HCT116 (cell line): Measurements from ENCODE around the gene ZBED2. TPM values are rescaled to one million over a fixed set of nuclear protein-coding genes. Genes with fewer than 3 reads are reported as not detected.
"Not testable (repeated sequence)": the region's sequence is repeated elsewhere in the genome, so short reads cannot be mapped to it uniquely, and the experiment has no call there.

Source experiments
- ATAC-seq: fragments of 200-7000 bp; cut with Tn5 transposase; 2 replicates; pipeline ENCODE4 v1.9.1; 2020; ENCODE audit warnings: mild to moderate bottlenecking, moderate library complexity
- BruUV-seq: library from RNA; stranded (reverse); fragments of 400-500 nt; replicated peaks from 2 replicates; lab custom pipeline; 2021; lab: Mats Ljungman, UMichigan
- CTCF ChIA-PET: fragments of 300-600 bp; sonication (Branson Sonifier 250); formaldehyde crosslinking; loops from one replicate; lab custom pipeline; 2021; ENCODE audit warnings: antibody characterized with exemption; lab: Charles Lee
- POLR2A ChIA-PET: fragments of 300-600, 350-600 bp; sonication (Branson Sonifier 250); formaldehyde crosslinking; loops from one replicate; lab custom pipeline; 2021; ENCODE audit warnings: antibody characterized with exemption; lab: Charles Lee
- RAD21 ChIA-PET, 2 experiments: fragments of 300-600 bp; sonication (Branson Sonifier 250); formaldehyde crosslinking; loops; one replicate each; lab custom pipeline; 2023; ENCODE audit warnings: low total read pairs in 2 of 2; ENCODE audit not compliant: uncharacterized antibody in 2 of 2, unreplicated experiment in 2 of 2, low non-redundant PET in 1 of 2; lab: Charles Lee
- DNase-seq: peaks from one replicate; pipeline ENCODE4 v3.0.0-alpha.2; 2010; ENCODE audit warnings: low read depth, low spot score
- H2AFZ ChIP-seq: fragments of 200-600 bp; shearing (Covaris generic), sonication (generic); 2 replicates; pipeline ENCODE4 v1.6.1; 2017; ENCODE audit warnings: low read depth, mixed run types, mixed read lengths, antibody characterized with exemption, low read length; ENCODE audit not compliant: poor library complexity, severe bottlenecking
- H3K27ac ChIP-seq: 2 replicates; pipeline ENCODE4 v1.5.1; 2012; ENCODE audit warnings: low read depth, low read length
- H3K27me3 ChIP-seq: fragments of 200-600 bp; sonication (generic); 2 replicates; pipeline ENCODE4 v1.6.1; 2016; ENCODE audit warnings: mixed run types, low read length, mixed read lengths; ENCODE audit not compliant: insufficient read depth
- H3K36me3 ChIP-seq, 2 experiments: fragments of 200-500 bp in 1 of 2; fragments of 200-600 bp in 1 of 2; sonication (Bioruptor generic) in 1 of 2; sonication (generic) in 1 of 2; 2 replicates each; pipeline versions ENCODE4 v1.5.1 to v1.6.1; 2014 to 2016; ENCODE audit warnings: low read length in 2 of 2, inconsistent platforms in 1 of 2, mixed read lengths in 1 of 2, mixed run types in 1 of 2; ENCODE audit not compliant: insufficient read depth in 2 of 2, control insufficient read depth in 1 of 2
- H3K4me1 ChIP-seq, 2 experiments: fragments of 200-600 bp in 1 of 2; sonication (generic) in 1 of 2; 2 replicates each; pipeline versions ENCODE4 v1.5.1 to v1.6.1; 2012 to 2017; ENCODE audit warnings: low read length in 2 of 2, inconsistent platforms in 1 of 2, mild to moderate bottlenecking in 1 of 2, mixed read lengths in 1 of 2, mixed run types in 1 of 2, moderate library complexity in 1 of 2; ENCODE audit not compliant: insufficient read depth in 2 of 2, control insufficient read depth in 1 of 2
- H3K4me2 ChIP-seq: fragments of 200-600 bp; sonication (generic); 2 replicates; pipeline ENCODE4 v1.6.1; 2017; ENCODE audit warnings: mixed run types, low read length, mixed read lengths
- H3K4me3 ChIP-seq, 2 experiments: fragments of 200-600 bp in 1 of 2; sonication (generic) in 1 of 2; replicated peaks in 1 of 2; 2 replicates each; pipeline ENCODE4 v1.5.1; 2011 to 2016; ENCODE audit warnings: low read length in 2 of 2, control low read depth in 1 of 2, low read depth in 1 of 2, mild to moderate bottlenecking in 1 of 2, mixed read lengths in 1 of 2, mixed run types in 1 of 2
- H3K79me2 ChIP-seq: fragments of 200-600 bp; sonication (generic); 2 replicates; pipeline ENCODE4 v1.6.1; 2017; ENCODE audit warnings: mild to moderate bottlenecking, mixed run types, low read length, moderate library complexity, mixed read lengths; ENCODE audit not compliant: insufficient read depth
- H3K9ac ChIP-seq: fragments of 200-600 bp; sonication (generic); 2 replicates; pipeline ENCODE4 v1.6.1; 2016; ENCODE audit warnings: low read length, mixed read lengths
- H3K9me2 ChIP-seq: fragments of 200-600 bp; sonication (generic), shearing (Covaris generic); 2 replicates; pipeline ENCODE4 v1.6.1; 2017; ENCODE audit warnings: mixed run types, mild to moderate bottlenecking, moderate library complexity; ENCODE audit not compliant: insufficient read depth
- H3K9me3 ChIP-seq, 2 experiments: fragments of 200-500 bp in 1 of 2; fragments of 200-600 bp in 1 of 2; sonication (Bioruptor generic) in 1 of 2; sonication (generic) in 1 of 2; 2 replicates each; pipeline ENCODE4 v1.6.1; 2014 to 2017; ENCODE audit warnings: low read length in 2 of 2, mixed read lengths in 2 of 2, inconsistent platforms in 1 of 2, low read depth in 1 of 2, mild to moderate bottlenecking in 1 of 2, mixed run types in 1 of 2, moderate library complexity in 1 of 2; ENCODE audit not compliant: control insufficient read depth in 1 of 2, insufficient read depth in 1 of 2
- H4K20me1 ChIP-seq: fragments of 200-600 bp; sonication (generic), shearing (Covaris generic); 2 replicates; pipeline ENCODE4 v1.6.1; 2017; ENCODE audit warnings: mixed run types, mild to moderate bottlenecking, moderate library complexity; ENCODE audit not compliant: insufficient read depth
- ATF3 ChIP-seq: IDR thresholded peaks from 2 replicates; pipeline ENCODE4 v1.6.1; 2012
- CEBPB ChIP-seq: IDR thresholded peaks from 2 replicates; pipeline ENCODE4 v1.6.1; 2012; ENCODE audit warnings: low read depth
- RAD21 ChIP-seq: IDR thresholded peaks from 2 replicates; pipeline ENCODE4 v1.6.1; 2012; ENCODE audit warnings: low read depth, mild to moderate bottlenecking
- REST ChIP-seq: IDR thresholded peaks from 2 replicates; pipeline ENCODE4 v1.6.1; 2012; ENCODE audit warnings: low read depth
- ZBTB33 ChIP-seq: IDR thresholded peaks from 2 replicates; pipeline ENCODE4 v1.6.1; 2011; ENCODE audit warnings: mild to moderate bottlenecking, low read length, moderate library complexity; ENCODE audit not compliant: insufficient replicate concordance; ENCODE audit errors: extremely low read depth
- intact Hi-C: fragments of 100-400 bp; cut with micrococcal nuclease; formaldehyde crosslinking; loops from 2 replicates; pipeline ENCODE4 v1.10.0; 2022
- total RNA-seq: library from RNA; stranded (reverse); gene quantifications from one replicate; pipeline ENCODE4 v1.2.1, GENCODE V29; 2021; ENCODE audit not compliant: unreplicated experiment

ZBED2 gene
- total RNA-seq, 1 experiment from 2014 or later = 16.1 TPM

- Histone ChIP-seq H2AFZ (peak overlapping the region; percentile 72), H3K79me2 (no peaks in the 10 kb centered on the region), H3K9me3 (no peaks in the 10 kb centered on the region), H3K9me2 (no peaks in the 10 kb centered on the region), H3K27me3 (no peaks in the 10 kb centered on the region)
- no TSS peak for BruUV-seq
- no peak for DNase-seq
- no peak for ATAC-seq
- RAD21 ChIA-PET = no interaction called here
- TF ChIP-seq ZBTB33 (no peak), ATF3 (no peak), CEBPB (no peak), REST (no peak), RAD21 (no peak)
- TF ChIP-seq, all 23 proteins: peak for 0
- Histone ChIP-seq H3K4me1 (no peaks in the 10 kb centered on the region), H4K20me1 (no peaks in the 10 kb centered on the region), H3K36me3 (no peaks in the 10 kb centered on the region), H3K9ac (no peak overlapping the region), H3K27ac (no peak overlapping the region), H3K4me2 (no peak overlapping the region), H3K4me3 (no peak overlapping the region)
- intact Hi-C loops = no loop called here
- POLR2A ChIA-PET = no interaction called here
- CTCF ChIA-PET = no interaction called here
Measured at GRCh38 chr3:111635403-111635802, 40.3 kb upstream of the ZBED2 start.

- H3K4me3 ChIP-seq, H4K20me1 ChIP-seq, H3K9me2 ChIP-seq, RAD21 ChIA-PET, H3K27me3 ChIP-seq, H3K79me2 ChIP-seq, H3K36me3 ChIP-seq, DNase-seq, intact Hi-C loops, H3K9me3 ChIP-seq, H3K9ac ChIP-seq, POLR2A ChIA-PET, BruUV-seq, ATAC-seq, CTCF ChIA-PET, H2AFZ ChIP-seq, H3K27ac ChIP-seq, H3K4me1 ChIP-seq, H3K4me2 ChIP-seq: not testable (repeated sequence)
Measured at GRCh38 chr3:111630638-111631037, 35.5 kb upstream of the ZBED2 start.

- RAD21 ChIA-PET, H3K36me3 ChIP-seq, CTCF ChIA-PET, ATAC-seq, H3K27ac ChIP-seq, H4K20me1 ChIP-seq, H3K79me2 ChIP-seq, H3K9ac ChIP-seq, intact Hi-C loops, H3K4me2 ChIP-seq, H3K4me3 ChIP-seq, BruUV-seq, H3K9me2 ChIP-seq, H3K4me1 ChIP-seq, DNase-seq, H2AFZ ChIP-seq, POLR2A ChIA-PET, H3K27me3 ChIP-seq, H3K9me3 ChIP-seq: not testable (repeated sequence)
Measured at GRCh38 chr3:111629018-111629417, 33.9 kb upstream of the ZBED2 start.
